ENCODE results near the gene CADM1.

Gene CADM1

GRCh38 chr11:115527534-115528125, 23.4 kb upstream of the CADM1 start:
- H3K4me3 ChIP-seq (replicated peaks in 1 of 2; ENCODE audit: low read depth in 2 of 2, low read length in 2 of 2) = no peak overlapping the region
- no peak for TF ChIP-seq CTCF (IDR thresholded peaks at IDR 0.05; ENCODE audit: low read depth, low read length)
- DNase-seq (ENCODE audit: low read depth in 2 of 2) = no peak

- no peak for DNase-seq (ENCODE audit: low read depth in 2 of 2)
- no peak overlapping the region for H3K4me3 ChIP-seq (replicated peaks in 1 of 2; ENCODE audit: low read depth in 2 of 2, low read length in 2 of 2)
- TF ChIP-seq CTCF (IDR thresholded peaks at IDR 0.05; ENCODE audit: low read depth, low read length) = no peak
These were observed 21.4 kb upstream of the CADM1 start for GRCh38 chr11:115525531-115526006.

- no peak for DNase-seq (ENCODE audit: low read depth in 2 of 2)
- no peak for TF ChIP-seq CTCF (IDR thresholded peaks at IDR 0.05; ENCODE audit: low read depth, low read length)
- H3K4me3 ChIP-seq (replicated peaks in 1 of 2; ENCODE audit: low read depth in 2 of 2, low read length in 2 of 2) = no peak overlapping the region
These were observed 20.4 kb upstream of the CADM1 start for GRCh38 chr11:115524572-115524971.

GRCh38 chr11:115523727-115524399, 19.6 kb upstream of the CADM1 start:
- no peak for TF ChIP-seq CTCF (IDR thresholded peaks at IDR 0.05; ENCODE audit: low read depth, low read length)
- H3K4me3 ChIP-seq (replicated peaks in 1 of 2; ENCODE audit: low read depth in 2 of 2, low read length in 2 of 2) = no peak overlapping the region
- no peak for DNase-seq (ENCODE audit: low read depth in 2 of 2)

- H3K4me3 ChIP-seq (replicated peaks in 1 of 2; ENCODE audit: low read depth in 2 of 2, low read length in 2 of 2) = no peak overlapping the region
- no peak for DNase-seq (ENCODE audit: low read depth in 2 of 2)
- no peak for TF ChIP-seq CTCF (IDR thresholded peaks at IDR 0.05; ENCODE audit: low read depth, low read length)
These were observed 18.1 kb upstream of the CADM1 start for GRCh38 chr11:115522302-115522701.

- no peak overlapping the region for H3K4me3 ChIP-seq (replicated peaks in 1 of 2; ENCODE audit: low read depth in 2 of 2, low read length in 2 of 2)
- no peak for TF ChIP-seq CTCF (IDR thresholded peaks at IDR 0.05; ENCODE audit: low read depth, low read length)
- DNase-seq (ENCODE audit: low read depth in 2 of 2) = no peak
These were observed 17.6 kb upstream of the CADM1 start for GRCh38 chr11:115521825-115522224.

Data from cardiac fibroblast (primary cell).